Adrenal gland (tissue), 5 donors: Measurements from ENCODE around the gene NR5A1.

Experiments
- CTCF ChIP-seq, 6 experiments: fragments of 450-650 bp in 4 of 6; fragments of 200-600 bp in 2 of 6; sonication (generic) in 1 of 6; IDR thresholded peaks; 1 replicate in 5 of 6; 2 replicates in 1 of 6; pipeline versions ENCODE4 v1.5.1 to v1.8.0; 2016 to 2021; ENCODE audit warnings: antibody characterized with exemption in 6 of 6, mild to moderate bottlenecking in 2 of 6, moderate library complexity in 1 of 6
- POLR2A ChIP-seq, 2 donors: fragments of 450-650 bp; IDR thresholded peaks; one replicate each; pipeline ENCODE4 v1.6.1; 2017; ENCODE audit warnings: antibody characterized with exemption in 2 of 2, mild to moderate bottlenecking in 2 of 2, moderate library complexity in 1 of 2
- donor health status: DM: no; HTN: no; CAD: no.

- TF ChIP-seq POLR2A (IDR thresholded peaks at IDR 0.05) = no peak
- TF ChIP-seq CTCF (IDR thresholded peaks at IDR 0.05) = no peak
Observed at GRCh38 chr9:124456341-124457078, 50.7 kb downstream of the NR5A1 start.
